Measurements from ENCODE around the gene LCT. TPM values are rescaled to one million over a fixed set of nuclear protein-coding genes. Genes with fewer than 3 reads are reported as not detected.
A peak's percentile ranks its signal among the peaks of the same experiment; 100 is the strongest.

The LCT gene
- total and polyA plus RNA-seq, 9 of the 15 experiments (the other 6 are each of a cell fraction or from before 2014, with no cell fraction given): 0.01 to 0.04 (median 0.03) TPM; not detected in 4

DNA sequence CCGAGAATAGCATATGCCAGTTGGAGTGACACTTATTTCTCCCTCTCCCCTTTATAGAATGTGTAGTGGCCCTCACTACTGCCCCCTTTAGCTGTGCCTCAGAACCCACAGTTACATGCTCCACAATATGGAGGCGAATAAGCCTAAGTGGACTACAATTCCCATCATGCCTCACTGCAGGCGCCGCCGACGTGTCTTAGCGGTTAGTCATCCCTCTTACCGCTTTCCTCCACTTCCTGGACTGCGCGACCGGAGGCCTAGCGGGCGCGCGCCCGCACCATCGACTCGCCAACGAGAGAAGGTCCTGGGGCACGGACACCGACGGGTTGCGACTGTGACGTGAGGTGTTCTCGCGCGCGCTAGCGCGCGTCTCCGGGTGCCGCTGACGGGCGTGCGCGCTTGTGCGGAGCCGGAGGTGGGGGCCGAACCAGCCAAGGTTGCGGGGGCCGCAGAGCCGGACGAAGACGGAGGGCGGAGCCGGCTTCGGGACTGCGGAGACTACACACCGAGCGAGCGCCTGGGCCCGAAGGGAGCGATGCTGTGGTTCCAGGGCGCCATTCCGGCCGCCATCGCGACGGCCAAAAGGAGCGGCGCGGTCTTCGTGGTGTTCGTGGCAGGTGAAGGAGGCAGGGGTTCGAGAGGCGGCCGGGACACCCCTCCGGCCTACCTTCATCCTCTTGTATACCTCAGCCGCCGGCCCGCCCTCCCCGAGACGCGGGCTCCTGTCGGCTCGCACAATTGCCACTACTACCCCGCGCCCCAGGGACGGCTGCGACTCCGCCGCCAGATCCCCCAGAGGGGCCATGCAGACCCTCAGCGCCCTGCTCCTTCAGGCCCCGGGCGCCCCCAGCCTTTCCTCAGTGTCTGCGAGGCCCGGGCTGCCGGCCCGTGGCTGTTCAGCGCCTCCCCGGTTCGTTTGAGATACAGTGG, 95.3 kb downstream of the LCT start, which contains the start of gene UBXN4 (continued):
- TF ChIP-seq, protein P1, sequence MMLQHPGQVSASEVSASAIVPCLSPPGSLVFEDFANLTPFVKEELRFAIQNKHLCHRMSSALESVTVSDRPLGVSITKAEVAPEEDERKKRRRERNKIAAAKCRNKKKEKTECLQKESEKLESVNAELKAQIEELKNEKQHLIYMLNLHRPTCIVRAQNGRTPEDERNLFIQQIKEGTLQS (IDR thresholded peaks at IDR 0.05): peak; percentile 94
- TF ChIP-seq, protein P1 (CRISPR knock-in tag; conservative IDR thresholded peaks at IDR 0.05): peak; percentile 87; the same call in 1 of the 2 replicates
- TF ChIP-seq, protein P2, sequence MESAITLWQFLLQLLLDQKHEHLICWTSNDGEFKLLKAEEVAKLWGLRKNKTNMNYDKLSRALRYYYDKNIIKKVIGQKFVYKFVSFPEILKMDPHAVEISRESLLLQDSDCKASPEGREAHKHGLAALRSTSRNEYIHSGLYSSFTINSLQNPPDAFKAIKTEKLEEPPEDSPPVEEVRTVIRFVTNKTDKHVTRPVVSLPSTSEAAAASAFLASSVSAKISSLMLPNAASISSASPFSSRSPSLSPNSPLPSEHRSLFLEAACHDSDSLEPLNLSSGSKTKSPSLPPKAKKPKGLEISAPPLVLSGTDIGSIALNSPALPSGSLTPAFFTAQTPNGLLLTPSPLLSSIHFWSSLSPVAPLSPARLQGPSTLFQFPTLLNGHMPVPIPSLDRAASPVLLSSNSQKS (CRISPR knock-in tag; IDR thresholded peaks at IDR 0.05): no peak
- TF ChIP-seq ZFPM2 (CRISPR knock-in tag; IDR thresholded peaks at IDR 0.05) (no peak), SUPT5H (IDR thresholded peaks at IDR 0.05) (peak; percentile 86), ZNF408 (CRISPR knock-in tag; IDR thresholded peaks at IDR 0.05; ENCODE audit: low read depth) (no peak), NUFIP1 (IDR thresholded peaks at IDR 0.05; ENCODE audit: partially characterized antibody) (no peak), ADNP (tag; IDR thresholded peaks at IDR 0.05) (peak; percentile 93; the same call in 1 of the 2 replicates), ELF1 (tag; IDR thresholded peaks at IDR 0.05) (peak; percentile 97), HNRNPH1 (optimal IDR thresholded peaks at IDR 0.05; ENCODE audit: low read depth, low read length) (no peak), HDAC3 (IDR thresholded peaks at IDR 0.05; ENCODE audit: borderline replicate concordance, partially characterized antibody) (no peak), SREBF2 (CRISPR knock-in tag; IDR thresholded peaks at IDR 0.05) (no peak), CREB1 (IDR thresholded peaks at IDR 0.05) (peak; percentile 91), CREB1 (CRISPR knock-in tag; IDR thresholded peaks at IDR 0.05) (peak; percentile 92), SMAD1 (IDR thresholded peaks at IDR 0.05; ENCODE audit: low read depth, low read length, partially characterized antibody) (no peak), ZNF586 (CRISPR knock-in tag; conservative IDR thresholded peaks at IDR 0.05) (no peak), EHMT2 (IDR thresholded peaks at IDR 0.05) (peak; percentile 92), GATAD2A (IDR thresholded peaks at IDR 0.05) (no peak), TAF1 (IDR thresholded peaks at IDR 0.05; ENCODE audit: control insufficient read depth, extremely low read depth, insufficient read depth, low read length, severe bottlenecking) (peak; percentile 75), ZNF785 (CRISPR knock-in tag; IDR thresholded peaks at IDR 0.05) (no peak), KLF1 (tag; IDR thresholded peaks at IDR 0.05) (no peak)
- TF ChIP-seq, protein P3, sequence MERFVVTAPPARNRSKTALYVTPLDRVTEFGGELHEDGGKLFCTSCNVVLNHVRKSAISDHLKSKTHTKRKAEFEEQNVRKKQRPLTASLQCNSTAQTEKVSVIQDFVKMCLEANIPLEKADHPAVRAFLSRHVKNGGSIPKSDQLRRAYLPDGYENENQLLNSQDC (CRISPR knock-in tag; IDR thresholded peaks at IDR 0.05): no peak
- TF ChIP-seq, protein P4, sequence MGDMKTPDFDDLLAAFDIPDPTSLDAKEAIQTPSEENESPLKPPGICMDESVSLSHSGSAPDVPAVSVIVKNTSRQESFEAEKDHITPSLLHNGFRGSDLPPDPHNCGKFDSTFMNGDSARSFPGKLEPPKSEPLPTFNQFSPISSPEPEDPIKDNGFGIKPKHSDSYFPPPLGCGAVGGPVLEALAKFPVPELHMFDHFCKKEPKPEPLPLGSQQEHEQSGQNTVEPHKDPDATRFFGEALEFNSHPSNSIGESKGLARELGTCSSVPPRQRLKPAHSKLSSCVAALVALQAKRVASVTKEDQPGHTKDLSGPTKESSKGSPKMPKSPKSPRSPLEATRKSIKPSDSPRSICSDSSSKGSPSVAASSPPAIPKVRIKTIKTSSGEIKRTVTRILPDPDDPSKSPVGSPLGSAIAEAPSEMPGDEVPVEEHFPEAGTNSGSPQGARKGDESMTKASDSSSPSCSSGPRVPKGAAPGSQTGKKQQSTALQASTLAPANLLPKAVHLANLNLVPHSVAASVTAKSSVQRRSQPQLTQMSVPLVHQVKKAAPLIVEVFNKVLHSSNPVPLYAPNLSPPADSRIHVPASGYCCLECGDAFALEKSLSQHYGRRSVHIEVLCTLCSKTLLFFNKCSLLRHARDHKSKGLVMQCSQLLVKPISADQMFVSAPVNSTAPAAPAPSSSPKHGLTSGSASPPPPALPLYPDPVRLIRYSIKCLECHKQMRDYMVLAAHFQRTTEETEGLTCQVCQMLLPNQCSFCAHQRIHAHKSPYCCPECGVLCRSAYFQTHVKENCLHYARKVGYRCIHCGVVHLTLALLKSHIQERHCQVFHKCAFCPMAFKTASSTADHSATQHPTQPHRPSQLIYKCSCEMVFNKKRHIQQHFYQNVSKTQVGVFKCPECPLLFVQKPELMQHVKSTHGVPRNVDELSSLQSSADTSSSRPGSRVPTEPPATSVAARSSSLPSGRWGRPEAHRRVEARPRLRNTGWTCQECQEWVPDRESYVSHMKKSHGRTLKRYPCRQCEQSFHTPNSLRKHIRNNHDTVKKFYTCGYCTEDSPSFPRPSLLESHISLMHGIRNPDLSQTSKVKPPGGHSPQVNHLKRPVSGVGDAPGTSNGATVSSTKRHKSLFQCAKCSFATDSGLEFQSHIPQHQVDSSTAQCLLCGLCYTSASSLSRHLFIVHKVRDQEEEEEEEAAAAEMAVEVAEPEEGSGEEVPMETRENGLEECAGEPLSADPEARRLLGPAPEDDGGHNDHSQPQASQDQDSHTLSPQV (IDR thresholded peaks at IDR 0.05): no peak; the same call in 1 of the 2 replicates

Data from K562 (cell line).